HG03097 (cell line): ENCODE measurements around the gene SLC51B.
"Not testable (repeated sequence)": the region's sequence is repeated elsewhere in the genome, so short reads cannot be mapped to it uniquely, and the experiment has no call there.

Source experiments
- ATAC-seq: cut with Tn5 transposase; IDR thresholded peaks from one replicate; pipeline ENCODE4 v1.9.1; 2021; ENCODE audit not compliant: unreplicated experiment, low FRiP score

The SLC51B gene

GRCh38 chr15:65082303-65082953 is 37.2 kb downstream of the SLC51B start:
- no peak for ATAC-seq

DNA sequence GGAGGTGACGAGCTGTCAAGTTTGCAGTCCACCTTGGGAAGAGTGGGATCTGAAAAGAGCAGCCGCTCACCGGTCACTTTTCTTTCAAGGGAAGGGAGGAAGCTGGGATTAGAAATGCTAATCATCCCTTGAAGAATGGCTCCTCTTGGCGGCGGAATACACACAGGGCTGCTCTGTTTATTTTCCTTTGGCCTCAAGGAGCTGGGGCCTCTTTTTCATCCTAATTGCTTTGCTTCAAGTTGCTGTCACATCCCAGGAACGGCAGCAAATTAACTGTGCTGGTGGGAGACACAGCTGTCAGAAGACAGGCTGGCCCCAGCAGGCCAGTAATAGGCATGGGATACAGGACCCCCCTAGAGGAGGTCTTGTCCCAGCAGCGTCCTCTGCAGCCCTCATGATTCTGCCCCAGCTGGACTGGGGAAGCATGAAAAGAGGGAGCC is 38.1 kb downstream of the SLC51B start:
- ATAC-seq, result no peak

- ATAC-seq, result no peak
Observed at GRCh38 chr15:65084500-65085206, 39.5 kb downstream of the SLC51B start.

DNA sequence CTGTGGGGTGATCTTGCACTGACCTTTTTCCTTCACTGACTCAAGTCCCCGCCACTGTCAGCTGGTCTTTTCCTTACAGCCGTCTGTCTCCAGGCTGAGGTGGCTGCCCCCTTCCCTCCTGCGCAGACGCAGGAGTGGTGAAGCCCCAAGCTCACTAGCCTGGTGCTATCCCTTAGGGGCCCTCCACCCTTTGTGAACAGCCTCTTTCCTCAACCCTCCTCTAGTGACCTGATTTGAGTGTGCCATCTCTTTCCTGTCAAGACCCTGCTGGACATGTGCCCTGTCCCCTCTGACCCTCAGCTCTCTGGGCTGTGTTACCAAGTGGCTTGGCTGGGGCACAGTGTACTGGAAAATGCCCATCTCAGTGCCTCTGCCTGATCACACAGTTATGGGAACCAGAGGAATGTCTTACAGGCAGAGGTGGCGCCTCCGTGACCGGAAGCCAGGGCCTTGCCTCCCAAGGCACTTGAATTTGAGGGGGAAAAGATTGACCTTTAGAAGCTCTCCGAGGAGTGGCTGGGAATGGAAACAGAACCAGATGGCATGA is 40.1 kb downstream of the SLC51B start:
- no peak for ATAC-seq

DNA sequence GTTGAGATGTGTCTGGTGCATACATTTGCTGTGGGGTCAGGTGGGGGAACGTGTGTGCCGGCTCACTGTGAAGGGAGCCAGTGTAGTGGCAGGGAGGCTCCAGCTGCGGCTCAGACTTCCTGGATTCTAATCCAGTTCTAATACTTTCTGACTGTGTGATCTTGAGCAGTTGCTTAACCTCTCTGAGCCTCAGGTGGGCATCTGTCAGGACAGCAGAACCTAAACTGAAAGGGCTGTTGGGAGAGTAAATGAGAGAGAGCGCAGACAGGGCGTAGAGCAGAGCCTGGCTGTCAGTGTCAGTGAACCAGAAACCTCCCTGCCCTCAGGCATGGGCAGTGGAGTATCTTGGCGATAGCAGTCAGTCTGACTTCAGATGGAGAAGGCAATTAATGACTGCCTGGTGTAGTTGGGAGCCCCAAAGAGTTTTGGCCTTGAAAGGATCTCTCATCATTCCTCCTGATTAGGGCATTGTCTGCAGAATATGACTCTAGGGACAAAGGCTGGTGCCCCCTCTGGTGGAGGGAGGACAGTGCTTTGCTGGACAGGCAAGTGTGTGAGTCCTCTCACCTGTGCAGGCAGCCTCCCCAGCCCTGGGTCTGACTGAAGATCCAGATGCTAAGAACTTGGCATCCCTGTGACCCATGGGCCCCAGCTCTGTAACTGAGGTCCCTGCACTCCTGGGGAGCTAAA is 40.9 kb downstream of the SLC51B start:
- no peak for ATAC-seq

GRCh38 chr15:65086680-65087111 is 41.5 kb downstream of the SLC51B start:
- no peak for ATAC-seq

- ATAC-seq, result no peak
Observed at GRCh38 chr15:65087411-65087810, 42.2 kb downstream of the SLC51B start.

GRCh38 chr15:65087873-65088642 is 42.9 kb downstream of the SLC51B start:
- ATAC-seq, result no peak

DNA sequence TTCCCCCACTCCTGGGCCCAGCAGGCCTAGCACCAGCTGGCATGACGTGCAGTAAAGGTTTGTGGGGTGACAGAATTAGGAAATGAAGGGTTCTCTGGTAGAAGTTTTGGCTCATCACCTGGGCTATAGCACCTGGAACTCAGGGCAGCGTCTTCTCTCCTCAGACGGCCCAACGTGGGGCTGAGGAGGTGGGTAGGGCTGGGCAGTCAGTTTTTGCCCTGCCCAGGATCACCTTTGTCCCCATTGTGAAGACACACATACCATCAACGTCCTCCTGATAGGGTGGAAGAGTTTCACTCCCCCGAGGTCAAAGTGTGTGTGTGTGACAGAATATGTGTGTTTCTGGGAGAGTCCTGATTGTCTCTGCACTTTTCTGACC is 43.4 kb downstream of the SLC51B start:
- ATAC-seq, result no peak

DNA sequence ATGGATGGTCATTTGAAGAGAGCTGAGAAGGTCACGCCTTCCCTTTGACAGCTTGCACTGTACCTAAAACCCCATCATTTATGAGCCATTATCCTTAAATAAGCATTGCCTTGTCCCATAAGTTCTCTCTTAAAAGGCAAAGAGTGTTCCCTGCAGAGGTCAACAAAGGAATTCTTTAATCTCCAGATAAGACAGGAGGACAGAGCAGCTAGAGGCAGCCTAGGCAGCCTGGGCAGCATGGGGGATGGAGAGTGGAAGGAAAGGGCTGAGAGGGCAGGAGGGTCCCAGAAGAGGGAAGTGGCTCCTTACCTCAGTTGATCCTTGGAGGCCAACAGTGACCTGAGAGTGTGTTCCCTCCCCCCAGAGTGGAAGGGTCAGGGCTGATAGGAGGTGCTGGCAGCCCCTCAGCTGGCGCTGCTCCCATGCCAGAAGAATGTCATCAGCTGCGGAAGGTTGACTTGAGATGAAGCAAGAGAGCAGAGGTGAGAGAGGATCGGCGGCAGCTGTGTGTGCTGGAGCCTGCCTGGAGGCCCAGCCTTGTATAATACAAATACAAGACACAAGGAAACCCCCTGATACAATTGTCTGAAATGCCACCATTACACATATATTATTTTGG is 44.1 kb downstream of the SLC51B start:
- ATAC-seq, result no peak

- ATAC-seq, result no peak
Observed at GRCh38 chr15:65091946-65092770, 47.0 kb downstream of the SLC51B start.

DNA sequence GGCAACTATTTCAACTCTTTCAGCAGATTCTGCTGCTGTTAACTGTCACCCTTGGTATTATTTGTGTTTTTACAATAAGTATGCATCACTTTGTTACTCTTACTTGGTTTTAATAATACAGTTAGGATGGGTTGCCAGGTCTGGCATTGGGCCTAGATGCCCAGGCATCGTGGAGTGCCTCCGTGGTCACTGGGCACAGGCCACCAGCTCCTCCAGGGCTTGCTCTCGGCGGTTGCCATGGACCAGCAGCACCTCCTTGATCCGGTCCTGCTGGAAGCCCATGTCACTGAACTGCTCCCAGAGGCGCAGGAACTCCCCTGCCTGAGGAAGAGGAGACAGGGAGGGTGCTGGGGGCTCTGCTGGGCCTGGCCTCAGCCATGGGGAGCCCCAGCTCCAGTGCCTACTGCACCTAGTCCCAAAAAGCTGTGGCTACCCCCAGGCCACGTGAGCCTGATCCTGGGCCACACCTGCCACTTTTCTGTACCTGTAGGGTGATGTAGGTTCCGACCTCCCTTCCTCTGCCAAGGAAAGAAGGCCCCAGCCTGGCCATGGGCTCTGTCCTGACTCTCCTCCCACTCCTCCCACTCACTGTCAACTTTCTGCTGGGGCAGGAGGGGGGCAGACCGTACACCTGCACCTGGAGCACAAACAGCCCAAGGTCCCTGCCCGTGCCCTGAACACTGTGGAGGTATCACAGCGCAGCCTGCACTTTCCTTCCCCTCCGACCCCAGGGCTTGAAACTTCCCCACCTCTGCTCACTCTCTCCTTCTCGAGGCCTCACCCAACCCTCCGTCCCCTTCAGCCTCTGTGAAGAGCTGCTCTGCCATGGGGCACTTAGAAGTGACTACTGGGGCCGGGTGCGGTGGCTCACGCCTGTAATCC is 48.0 kb downstream of the SLC51B start:
- ATAC-seq, result no peak

- ATAC-seq, result not testable (repeated sequence)
Observed at GRCh38 chr15:65093793-65094170, 48.6 kb downstream of the SLC51B start.

DNA sequence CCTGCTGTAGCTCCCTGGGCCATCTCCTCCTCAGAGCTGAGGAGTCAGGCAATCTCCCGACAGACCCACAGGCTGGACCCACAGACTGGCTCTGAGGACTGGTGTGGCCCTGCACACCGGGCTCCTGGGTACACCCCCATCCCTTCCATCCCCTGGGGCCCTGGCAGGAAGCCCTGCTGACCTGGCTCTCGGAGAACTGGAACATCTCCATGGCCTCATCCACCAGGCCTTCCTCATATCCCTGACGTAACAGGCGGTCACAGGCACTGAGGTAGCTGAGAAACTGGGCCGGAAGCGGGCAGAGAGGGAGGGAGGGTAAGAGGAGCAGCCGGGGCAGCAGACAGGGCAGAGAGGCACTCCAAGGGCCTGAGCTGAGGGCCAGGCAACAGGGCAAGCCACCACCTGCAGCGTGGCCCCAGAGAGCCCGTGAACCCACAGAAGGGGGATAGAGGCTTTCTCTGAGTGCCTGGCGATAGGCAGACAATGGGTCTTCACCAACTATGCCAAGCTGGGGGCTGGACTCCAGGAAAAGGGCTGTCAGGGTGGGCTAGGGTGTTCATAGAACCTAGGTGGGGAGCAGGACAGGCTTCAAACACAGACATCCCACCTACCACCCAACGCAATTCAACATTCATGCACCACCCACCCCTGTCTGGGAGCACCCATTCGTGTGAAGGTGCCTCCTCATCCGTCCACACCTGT is 49.3 kb downstream of the SLC51B start:
- no peak for ATAC-seq

DNA sequence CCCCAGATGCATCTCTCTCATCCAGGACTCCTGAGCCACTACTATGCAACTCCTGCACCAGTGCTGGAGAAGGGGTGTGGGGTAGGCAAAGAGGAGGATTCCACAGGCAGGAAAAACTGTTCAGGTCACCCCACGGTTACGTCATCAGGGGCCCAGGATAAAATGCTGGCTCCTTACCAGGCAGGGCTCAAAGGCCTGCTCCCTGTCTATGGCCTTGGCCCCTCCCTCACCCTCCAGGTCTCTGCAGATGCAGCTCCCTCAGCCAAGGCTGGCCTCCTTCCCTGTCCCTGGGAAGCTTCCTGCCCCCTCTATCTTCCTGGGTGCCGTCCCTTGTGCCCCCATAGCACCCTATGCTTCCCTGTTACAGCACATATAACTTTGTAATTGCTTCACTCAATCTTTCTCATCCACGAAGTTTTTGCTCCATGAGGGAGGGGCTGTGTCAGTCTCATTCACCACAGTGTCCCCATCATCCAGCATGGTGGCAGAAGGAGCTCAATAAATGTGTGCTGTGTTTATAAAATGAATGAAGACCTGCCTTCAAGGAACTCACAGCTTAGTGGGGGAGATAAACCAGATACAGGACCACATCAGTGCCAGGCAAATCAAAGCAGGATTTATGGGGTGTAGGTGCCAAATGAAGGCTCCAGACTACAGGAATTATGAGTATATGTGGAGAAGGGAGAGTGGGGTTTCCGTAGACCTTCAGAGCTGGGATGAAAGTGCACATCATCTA is 50.0 kb downstream of the SLC51B start:
- ATAC-seq, result no peak

GRCh38 chr15:65095747-65096104 is 50.5 kb downstream of the SLC51B start:
- ATAC-seq, result no peak
